ENCODE measurements around the gene EEF1AKMT4.

DNA sequence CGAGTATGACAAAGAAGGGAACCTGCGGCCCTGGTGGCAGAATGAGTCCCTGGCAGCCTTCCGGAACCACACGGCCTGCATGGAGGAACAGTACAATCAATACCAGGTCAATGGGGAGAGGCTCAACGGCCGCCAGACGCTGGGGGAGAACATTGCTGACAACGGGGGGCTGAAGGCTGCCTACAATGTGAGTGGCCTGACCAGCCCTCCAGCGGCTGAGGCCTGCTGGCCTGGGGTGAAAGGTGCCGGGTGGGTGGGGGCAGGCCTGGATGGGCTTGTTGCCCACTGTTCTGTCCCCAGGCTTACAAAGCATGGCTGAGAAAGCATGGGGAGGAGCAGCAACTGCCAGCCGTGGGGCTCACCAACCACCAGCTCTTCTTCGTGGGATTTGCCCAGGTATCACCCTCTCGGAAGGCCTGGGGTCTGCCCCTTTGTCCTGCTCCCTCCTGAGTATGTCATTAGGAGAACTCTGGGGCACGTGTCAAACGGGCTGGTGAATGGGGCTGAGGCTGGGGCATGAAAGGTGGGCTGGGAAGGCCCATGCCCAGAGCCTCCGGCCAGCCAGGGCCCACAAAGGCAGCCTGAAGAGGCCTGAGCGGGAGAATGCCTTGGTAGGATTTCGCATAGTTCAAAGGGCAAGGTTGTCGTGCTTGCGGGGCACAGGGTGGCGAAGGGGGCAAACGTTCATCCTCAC lies 41.7 kb downstream of the EEF1AKMT4 start:
- TF ChIP-seq, protein P1, sequence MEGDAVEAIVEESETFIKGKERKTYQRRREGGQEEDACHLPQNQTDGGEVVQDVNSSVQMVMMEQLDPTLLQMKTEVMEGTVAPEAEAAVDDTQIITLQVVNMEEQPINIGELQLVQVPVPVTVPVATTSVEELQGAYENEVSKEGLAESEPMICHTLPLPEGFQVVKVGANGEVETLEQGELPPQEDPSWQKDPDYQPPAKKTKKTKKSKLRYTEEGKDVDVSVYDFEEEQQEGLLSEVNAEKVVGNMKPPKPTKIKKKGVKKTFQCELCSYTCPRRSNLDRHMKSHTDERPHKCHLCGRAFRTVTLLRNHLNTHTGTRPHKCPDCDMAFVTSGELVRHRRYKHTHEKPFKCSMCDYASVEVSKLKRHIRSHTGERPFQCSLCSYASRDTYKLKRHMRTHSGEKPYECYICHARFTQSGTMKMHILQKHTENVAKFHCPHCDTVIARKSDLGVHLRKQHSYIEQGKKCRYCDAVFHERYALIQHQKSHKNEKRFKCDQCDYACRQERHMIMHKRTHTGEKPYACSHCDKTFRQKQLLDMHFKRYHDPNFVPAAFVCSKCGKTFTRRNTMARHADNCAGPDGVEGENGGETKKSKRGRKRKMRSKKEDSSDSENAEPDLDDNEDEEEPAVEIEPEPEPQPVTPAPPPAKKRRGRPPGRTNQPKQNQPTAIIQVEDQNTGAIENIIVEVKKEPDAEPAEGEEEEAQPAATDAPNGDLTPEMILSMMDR (IDR thresholded peaks at IDR 0.05; ENCODE audit: low read depth, low read length) = no peak
- TF ChIP-seq EZH2phosphoT487 (IDR thresholded peaks at IDR 0.05; ENCODE audit: low read depth) = no peak
